Measurements from ENCODE around the gene RPS18. TPM values are rescaled to one million over a fixed set of nuclear protein-coding genes. Genes with fewer than 3 reads are reported as not detected.

The RPS18 gene
- total and polyA plus RNA-seq, 2 of the 13 experiments (the other 11 are each of a cell fraction or from before 2014, with no cell fraction given): 3,896 to 5,806 TPM

GRCh38 chr6:33289784-33290315 is 18.0 kb downstream of the RPS18 start:
- Histone ChIP-seq H3K4me1 (ENCODE audit: insufficient read depth, low read length) (peaks cover 22% of the 10 kb centered on the region), H2AFZ (ENCODE audit: low read length) (no peak overlapping the region), H3K79me2 (ENCODE audit: insufficient read depth, low read length) (peaks cover 27% of the 10 kb centered on the region), H3K27me3 (ENCODE audit: control insufficient read depth in 1 of 2, insufficient read depth in 2 of 2, low read length in 2 of 2) (no peaks in the 10 kb centered on the region; a peak in 1 of 5 replicates), H3K4me2 (ENCODE audit: low read depth, low read length) (peak overlapping the region; percentile 99), H3K9me3 (ENCODE audit: low read length) (no peaks in the 10 kb centered on the region), H3K27ac (ENCODE audit: extremely low read length, insufficient read depth, low read length) (peak overlapping the region; percentile 56), H3K36me3 (replicated peaks in 1 of 2; ENCODE audit: control insufficient read depth in 1 of 2, insufficient read depth in 2 of 2, low read length in 2 of 2) (peaks cover 16 to 42% of the 10 kb centered on the region in 2 experiments), H3K9ac (ENCODE audit: insufficient read depth, low read depth, low read length) (peak overlapping the region; percentile 92), H4K20me1 (ENCODE audit: insufficient read depth, low read length) (no peaks in the 10 kb centered on the region), H3K4me3 (replicated peaks in 1 of 3; ENCODE audit: insufficient read depth in 1 of 3, low read depth in 2 of 3, low read length in 3 of 3) (peak overlapping the region; percentile 73 to 96 (median 94))
- FAIRE-seq (no peak), DNase-seq (ENCODE audit: low spot score) (no peak), ATAC-seq (peak; percentile 36)
- BruUV-seq (replicated peaks): TSS peak; percentile 89
- CTCF ChIA-PET (ENCODE audit: low intra/inter-chr PET ratio, low total read pairs): interaction anchor here (1.2 to 1.4 kb wide), 2 partner anchors 8 to 10 kb away, joined by 3 read pairs; no protein-coding TSS in a partner anchor
- intact Hi-C loops (cut with micrococcal nuclease; ENCODE audit: unreplicated experiment): loop anchor here (1.0 kb wide), 1 partner anchor 8 kb away; the partner anchor contains the start of gene RGL2
- in situ Hi-C loops (cut with HindIII; ENCODE audit: extremely low pct_ligation_motif_present, low pct_unique_long_range_greater_than_20kb): loop anchor here (25.0 kb wide), 1 partner anchor 122 kb away; the partner anchor contains the start of genes CUTA, PHF1 and SYNGAP1
- POLR2A ChIA-PET: interaction anchor here (0.7 to 3.4 kb wide), 16 partner anchors 8 to 318 kb away, joined by 3 to 41 read pairs (median 8); partner anchors contain the start of genes B3GALT4, CUTA, HSD17B8 and PHF1
- WGBS (ENCODE audit: low lambda C conversion rate): 1% methylated on average over 14 of the region's 14 CpGs
- TF ChIP-seq ZNF687 (CRISPR knock-in tag; IDR thresholded peaks at IDR 0.05) (no peak), KDM4B (CRISPR knock-in tag; IDR thresholded peaks at IDR 0.05) (no peak), ZBTB2 (CRISPR knock-in tag; IDR thresholded peaks at IDR 0.05; ENCODE audit: low read depth) (no peak), MAFK (conservative IDR thresholded peaks at IDR 0.05 in 1 of 2, IDR thresholded peaks at IDR 0.05 in 1 of 2; ENCODE audit: low read length in 2 of 2) (no peak), ZNF564 (CRISPR knock-in tag; IDR thresholded peaks at IDR 0.05) (no peak), NFIC (IDR thresholded peaks at IDR 0.05; ENCODE audit: low read length) (no peak), SNAI1 (CRISPR knock-in tag; IDR thresholded peaks at IDR 0.05; ENCODE audit: borderline replicate concordance) (no peak), IKZF5 (CRISPR knock-in tag; IDR thresholded peaks at IDR 0.05) (no peak), CBX5 (CRISPR knock-in tag; IDR thresholded peaks at IDR 0.05; ENCODE audit: borderline replicate concordance) (0 out of 2 replicates have a peak, but pooled peaks have one; percentile 33), ZNF333 (CRISPR knock-in tag; IDR thresholded peaks at IDR 0.05; ENCODE audit: borderline replicate concordance) (peak; percentile 64; the same call in 1 of the 2 replicates), ZNF841 (CRISPR knock-in tag; IDR thresholded peaks at IDR 0.05; ENCODE audit: borderline replicate concordance) (no peak), SYNCRIP (IDR thresholded peaks at IDR 0.05; ENCODE audit: insufficient read depth, low read depth, low read length) (no peak), RCOR2 (CRISPR knock-in tag; IDR thresholded peaks at IDR 0.05) (no peak), SAFB2 (CRISPR knock-in tag; IDR thresholded peaks at IDR 0.05; ENCODE audit: borderline replicate concordance, low read depth) (peak; percentile 72; the same call in 1 of the 2 replicates), TERF1 (CRISPR knock-in tag; IDR thresholded peaks at IDR 0.05) (no peak), ZNF383 (CRISPR knock-in tag; IDR thresholded peaks at IDR 0.05; ENCODE audit: borderline replicate concordance) (no peak)

Data from HepG2 (cell line).